ENCODE measurements around the gene NHS.

NHS gene

DNA sequence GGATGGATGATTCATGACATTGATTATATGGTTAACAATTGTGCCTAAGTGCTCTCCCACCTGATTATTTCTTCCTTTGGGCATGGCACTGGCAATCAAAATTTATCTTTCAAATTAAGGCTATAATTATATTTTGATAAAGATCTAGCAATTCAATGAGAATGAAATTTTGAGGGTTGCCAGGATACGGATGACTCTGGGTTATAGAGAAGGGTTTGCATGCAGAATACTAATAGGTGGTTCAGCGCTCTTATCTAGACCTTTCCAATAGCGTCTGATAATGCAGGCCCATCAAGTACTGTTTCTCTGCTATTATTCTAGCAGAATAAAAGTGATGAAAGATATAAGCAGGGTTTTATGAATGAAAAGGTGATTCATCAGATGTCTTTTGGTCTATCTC lies 287.4 kb downstream of the NHS start:
- FAIRE-seq (no peak), DNase-seq (ENCODE audit: low spot score) (no peak)

DNA sequence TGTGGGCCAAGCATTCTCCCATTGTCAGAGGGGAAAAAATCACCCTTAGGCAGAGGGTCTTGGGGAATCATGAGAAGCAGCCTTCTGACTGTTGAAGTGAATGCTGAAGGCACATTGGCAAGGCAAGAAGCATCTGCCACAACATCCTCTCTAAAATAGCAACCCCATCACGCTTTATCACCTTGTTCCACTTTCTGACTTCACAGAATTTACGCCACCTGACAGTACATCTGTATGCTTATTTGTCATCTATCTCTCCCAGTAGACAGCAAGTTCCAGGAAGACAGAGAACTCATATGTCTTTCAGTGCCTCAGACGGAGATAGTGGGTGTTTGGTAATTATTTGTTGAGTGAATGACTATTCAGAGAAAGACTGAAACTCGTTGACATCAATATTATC lies 293.9 kb downstream of the NHS start:
- no peak for FAIRE-seq
- no peak for DNase-seq (ENCODE audit: low spot score)

DNA sequence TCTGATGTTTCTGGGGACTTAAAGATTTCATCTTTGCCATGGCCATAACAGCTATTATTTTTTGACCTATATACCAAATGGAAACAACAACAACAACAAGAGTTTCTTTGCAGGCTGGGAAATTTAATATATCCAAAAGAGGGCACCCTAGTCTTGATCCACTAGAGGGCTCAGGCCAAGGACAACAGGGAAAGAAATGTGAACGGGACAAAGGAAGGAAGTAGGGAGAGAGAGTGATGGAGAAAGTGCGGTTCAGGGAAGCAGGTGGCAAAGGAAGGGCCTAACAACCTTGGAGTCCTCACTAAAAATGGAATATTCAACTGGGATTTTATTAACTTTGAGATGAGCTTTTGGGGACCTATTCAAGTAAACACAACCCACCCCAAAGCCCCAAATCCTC lies 294.5 kb downstream of the NHS start:
- FAIRE-seq (no peak), DNase-seq (ENCODE audit: low spot score) (no peak)

DNA sequence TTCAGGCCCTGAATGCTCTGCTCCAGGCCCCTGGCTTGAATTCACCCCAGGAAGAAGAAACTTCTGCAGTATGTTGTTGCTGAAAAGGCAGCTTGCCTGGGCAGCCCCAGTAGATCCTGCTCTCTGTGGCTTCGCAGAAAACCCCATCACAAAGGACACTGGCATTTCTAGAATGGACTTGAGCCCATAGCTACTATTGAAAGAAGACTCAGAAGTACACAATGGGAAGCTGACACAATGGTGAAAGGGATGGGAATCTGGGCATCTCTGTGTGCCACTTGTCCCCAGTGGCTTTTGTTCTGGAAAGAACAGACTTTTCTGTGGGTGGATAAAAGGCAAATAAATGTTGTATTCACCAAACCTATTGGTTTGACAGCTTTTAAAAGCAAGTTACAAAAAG lies 294.9 kb downstream of the NHS start:
- no peak for FAIRE-seq

DNA sequence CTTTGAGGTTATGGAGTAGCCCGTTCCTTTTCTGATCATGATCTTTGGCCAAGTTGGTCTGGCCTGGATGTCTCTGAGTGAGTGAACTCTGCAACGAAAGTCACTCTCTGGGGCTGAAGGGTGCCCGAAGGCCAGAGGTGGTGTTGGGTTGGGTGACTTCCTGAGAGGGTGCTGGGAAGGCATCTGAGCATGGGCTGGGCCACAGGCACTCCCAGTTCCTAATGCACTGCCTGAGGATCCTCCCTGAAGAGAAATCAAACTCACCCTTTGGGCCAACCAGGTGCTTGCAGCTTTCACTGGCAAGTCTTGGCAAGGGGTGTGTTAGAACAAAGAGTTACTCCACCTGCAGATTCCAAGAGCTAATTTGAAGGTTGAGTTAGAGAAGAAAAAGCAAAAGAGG lies 295.9 kb downstream of the NHS start:
- FAIRE-seq = no peak
- DNase-seq (ENCODE audit: low spot score) = no peak

More for the DNA sequence above, 294.9 kb downstream of the NHS start:
- no peak for DNase-seq (ENCODE audit: low spot score)

DNA sequence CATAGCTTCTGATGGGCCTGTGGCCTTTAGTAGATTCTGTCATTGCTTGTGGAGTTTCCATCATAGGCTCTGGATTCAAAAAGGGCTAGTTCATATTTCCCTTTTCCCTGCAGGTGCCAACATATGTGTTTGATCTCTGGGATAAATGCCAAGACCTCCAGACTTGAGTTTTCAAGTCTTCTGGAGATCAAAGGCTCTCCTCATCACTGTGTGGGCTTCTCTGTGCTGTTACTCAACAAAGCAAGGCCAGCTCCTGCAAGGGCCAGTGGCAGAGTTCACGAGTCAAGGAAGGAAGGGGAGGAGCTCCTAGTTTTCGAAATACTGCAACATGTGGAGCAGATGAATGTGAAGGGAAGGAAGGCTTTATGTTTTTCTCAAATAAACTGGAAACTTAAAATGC lies 299.6 kb downstream of the NHS start:
- DNase-seq (ENCODE audit: low spot score) (no peak), FAIRE-seq (no peak)

DNA sequence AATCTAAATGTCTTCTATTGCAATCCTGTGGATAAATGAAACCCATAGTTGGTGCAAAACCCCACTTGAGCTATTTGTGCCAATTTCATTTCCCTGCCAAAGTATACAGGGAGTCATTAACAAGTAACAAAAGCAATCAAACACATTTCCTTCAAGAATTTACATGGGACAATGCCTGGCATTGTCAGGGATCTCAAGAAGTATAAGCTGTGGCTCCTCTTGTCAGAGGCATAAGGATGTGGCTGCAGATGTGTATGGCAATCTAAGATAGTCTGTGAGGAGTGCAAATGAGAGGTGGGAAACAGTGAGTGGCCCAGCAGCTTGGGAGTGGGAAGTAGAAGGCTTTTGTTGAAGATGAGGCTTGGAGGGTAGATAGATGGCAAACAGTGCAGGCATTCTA lies 304.3 kb downstream of the NHS start:
- DNase-seq (ENCODE audit: low spot score) (no peak), FAIRE-seq (no peak)

DNA sequence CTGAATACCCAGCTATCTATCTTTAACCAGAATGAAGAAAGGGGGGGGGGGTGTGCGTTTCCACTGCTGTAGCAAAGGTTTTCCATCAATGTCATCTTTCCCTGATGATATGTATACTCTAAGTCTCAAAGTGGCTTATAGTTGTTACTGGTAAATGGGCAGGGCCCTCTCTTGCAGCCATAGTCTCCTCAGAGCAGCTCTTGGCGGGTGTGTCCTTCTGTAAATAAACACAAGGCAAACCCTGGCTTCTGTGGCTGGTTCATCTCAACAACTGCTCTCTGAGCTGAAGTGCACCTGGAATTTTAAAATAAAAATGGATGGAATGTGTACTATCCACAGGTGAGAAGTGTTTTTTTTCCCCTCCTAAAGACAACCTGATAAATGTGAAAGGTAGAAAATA lies 304.8 kb downstream of the NHS start:
- FAIRE-seq (no peak), DNase-seq (ENCODE audit: low spot score) (no peak)

DNA sequence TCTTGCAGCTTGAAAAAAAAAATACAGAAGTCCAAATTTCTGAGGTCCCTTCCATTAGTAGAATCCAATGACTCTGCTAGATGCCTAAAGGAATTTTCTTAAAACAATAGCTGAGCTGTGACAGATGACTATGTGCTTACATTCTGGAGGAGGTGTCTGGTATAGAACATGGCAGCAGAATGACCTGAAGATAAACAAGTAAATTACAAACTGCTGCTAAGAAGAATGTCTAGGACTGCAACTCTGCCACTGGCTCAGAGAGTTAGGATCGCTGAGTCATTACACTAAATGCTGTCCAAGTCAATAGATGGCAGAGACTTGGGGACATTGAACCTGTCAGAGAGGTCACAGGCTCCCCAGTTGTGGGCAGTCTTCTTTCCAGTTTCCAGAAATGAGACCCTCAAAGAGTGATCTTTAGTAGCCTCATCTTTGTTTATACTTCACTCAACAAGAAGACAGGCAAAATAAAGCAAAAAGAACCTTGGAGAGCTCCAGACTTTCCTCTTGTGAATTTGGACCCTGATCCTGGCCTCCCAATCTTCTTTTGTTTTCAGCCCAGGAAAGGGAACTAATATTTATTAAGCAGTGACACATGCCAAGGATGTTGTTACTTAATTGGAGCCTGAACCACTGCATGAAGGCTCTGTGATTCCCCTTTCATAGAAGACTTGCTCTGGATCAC lies 305.9 kb downstream of the NHS start:
- DNase-seq (ENCODE audit: low spot score) (no peak), FAIRE-seq (no peak)

DNA sequence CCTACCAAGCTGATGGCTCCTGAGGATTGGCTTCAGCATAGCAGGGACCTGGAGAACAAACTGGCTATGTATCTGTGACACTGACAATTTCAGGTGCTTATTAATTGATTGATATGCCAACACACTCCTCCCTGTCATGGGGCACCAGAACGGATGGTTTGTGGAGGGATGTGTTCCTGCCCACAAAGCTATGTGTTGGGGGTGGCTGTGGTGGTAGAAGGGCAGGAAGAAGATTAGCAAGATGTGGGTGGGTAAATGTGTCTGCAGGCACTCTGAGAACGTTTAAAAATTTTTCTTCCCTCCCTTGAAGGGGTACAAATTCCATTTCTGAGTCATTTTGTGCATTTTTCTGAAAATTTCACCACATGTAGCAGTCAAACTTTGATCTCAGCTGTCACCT lies 307.3 kb downstream of the NHS start:
- DNase-seq (ENCODE audit: low spot score) (no peak), FAIRE-seq (no peak)

DNA sequence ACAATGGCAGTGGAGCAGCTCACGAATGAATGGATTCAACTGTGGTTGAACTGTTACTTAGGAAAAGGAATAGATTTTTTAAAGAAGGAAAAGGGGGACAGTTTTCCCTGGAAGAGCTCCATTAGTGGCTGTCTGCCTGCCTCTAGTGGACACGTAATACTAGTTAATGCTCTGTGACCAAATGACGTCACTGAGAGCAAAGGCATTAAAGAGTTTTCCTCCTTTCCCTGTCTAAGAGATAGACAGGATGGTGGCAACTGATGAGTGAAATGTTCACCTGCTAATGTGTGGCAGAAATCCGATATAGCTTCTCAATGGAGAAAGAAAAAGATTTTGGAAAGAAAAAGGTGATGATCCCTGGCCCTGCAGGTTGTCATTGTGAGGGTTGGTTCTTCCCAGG lies 310.0 kb downstream of the NHS start:
- no peak for FAIRE-seq

DNA sequence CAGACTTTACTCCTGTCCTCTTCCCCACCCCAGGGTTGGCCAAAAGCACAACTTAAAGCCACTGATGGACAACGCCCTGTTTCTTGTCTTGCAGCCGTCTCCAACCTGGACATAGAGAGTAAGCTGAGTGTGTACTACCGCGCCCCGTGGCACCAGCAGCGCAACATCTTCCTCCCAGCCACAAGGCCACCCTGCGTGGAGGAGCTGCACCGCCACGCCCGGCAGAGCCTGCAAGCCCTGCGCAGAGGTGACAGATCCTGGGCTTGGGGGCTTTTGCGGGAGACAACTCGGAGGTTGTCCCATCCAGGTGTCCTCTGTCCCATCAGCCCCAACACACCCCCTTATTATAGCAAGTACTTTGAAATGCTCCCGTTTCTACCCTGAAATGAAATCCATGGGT lies 312.6 kb downstream of the NHS start:
- FAIRE-seq = no peak
- DNase-seq (ENCODE audit: low spot score) = no peak

More for the DNA sequence above, 310.0 kb downstream of the NHS start:
- DNase-seq (ENCODE audit: low spot score) = no peak

DNA sequence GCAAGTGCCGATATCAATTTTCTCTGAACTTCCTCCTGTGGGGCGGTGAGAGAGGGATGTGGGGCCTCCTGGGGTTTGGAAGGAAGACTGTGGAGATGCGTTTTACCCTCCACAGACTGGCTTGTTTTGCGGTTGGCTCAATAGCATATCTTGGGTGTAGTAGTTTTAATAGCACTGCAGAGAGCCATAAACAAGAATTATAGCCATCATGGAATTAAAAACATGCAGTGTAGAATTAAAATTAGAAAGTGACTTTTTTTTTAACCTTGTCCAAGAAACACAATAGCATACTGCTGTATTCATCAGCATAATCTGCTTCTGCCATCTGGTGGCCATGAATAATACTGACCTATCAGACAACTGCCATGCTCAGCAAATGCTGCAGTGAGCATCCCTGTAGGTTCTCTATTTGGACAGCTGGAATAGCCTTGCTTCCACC lies 315.0 kb downstream of the NHS start:
- FAIRE-seq = peak; percentile 30
- DNase-seq (ENCODE audit: low spot score) = peak; percentile 6

DNA sequence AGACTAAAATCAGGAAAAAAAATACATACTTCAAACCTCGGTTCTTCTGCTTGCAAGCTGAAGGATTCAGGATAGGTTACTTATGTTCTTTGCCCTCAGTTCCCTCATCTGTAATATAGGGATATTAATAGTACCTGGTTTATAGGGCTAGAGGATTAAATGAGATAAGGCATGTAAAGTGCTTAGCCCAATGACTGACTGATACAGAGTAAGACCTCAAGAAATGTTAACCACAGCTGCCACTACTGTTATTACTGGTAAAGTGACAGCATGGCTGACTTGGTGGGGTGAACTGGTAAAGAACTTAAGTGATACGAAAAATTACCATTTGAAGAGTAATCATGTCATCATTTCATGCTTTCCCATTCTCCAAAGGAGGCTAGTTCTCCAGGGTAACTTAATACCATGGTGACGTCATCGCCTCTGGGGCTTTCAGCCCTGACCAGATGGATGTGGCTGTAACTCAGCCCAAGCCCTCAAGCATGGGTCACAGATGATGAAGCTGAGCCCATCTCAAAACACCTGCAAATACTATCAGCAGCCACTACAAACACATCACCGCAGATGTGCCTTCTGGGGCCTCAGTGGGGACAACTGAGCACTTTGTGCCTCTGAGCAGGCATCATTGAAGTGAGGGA lies 317.8 kb downstream of the NHS start:
- FAIRE-seq (no peak), DNase-seq (ENCODE audit: low spot score) (peak; percentile 7)

DNA sequence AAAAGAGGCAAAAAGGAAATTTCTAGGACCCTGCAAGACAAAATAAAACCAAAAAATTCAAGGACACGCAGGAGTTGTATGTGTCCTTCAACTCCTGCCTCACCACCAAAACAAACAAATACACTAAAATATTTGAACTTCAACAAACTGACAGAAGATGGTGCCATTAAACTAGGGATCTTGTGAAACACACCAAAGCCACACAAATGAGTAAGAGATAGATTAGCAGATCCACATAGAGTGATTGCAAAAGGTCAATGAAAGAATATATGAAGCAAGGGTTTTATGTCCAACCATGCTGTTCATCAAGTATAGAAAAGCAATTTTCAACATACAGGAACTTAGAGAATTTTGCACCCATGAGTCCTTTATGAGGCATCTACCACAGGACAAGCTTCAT lies 322.2 kb downstream of the NHS start:
- FAIRE-seq (no peak), DNase-seq (ENCODE audit: low spot score) (no peak)

DNA sequence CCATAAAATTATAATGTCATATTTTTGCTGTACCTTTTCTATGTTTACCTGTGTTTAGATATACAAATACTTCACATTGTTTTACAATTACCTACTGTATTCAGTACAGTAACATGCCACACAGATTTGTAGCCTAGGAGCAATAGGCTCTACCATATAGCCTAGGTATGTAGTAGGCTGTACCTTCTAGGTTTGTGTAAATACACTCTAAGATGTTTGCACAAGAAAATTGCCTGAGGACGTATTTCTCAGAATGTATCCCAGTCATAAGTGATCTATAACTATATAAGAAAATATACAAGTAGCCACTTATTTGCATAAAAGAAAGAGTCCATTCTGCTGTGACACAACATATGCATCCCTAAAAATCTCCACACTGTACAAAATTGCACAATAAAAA lies 326.0 kb downstream of the NHS start:
- no peak for FAIRE-seq
- no peak for DNase-seq (ENCODE audit: low spot score)

DNA sequence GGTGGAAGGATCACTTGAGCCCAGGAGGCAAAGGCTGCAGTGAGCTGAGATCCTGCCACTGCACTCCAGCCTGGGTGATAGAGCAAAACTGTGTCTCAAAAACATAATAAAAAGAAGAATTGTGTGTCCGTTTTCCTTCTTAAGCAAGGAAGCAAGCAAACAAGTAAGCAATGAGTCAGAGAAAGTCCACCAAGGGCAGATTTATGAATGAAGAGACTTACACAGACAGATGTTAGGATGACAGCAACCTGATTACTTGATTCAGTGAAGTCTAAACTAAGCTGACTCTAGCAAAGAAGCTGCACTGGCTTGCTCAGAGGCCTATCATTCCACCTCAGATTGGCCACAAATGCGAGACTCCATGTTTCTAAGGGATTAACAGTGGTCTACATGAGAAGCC lies 328.2 kb downstream of the NHS start:
- no peak for FAIRE-seq

DNA sequence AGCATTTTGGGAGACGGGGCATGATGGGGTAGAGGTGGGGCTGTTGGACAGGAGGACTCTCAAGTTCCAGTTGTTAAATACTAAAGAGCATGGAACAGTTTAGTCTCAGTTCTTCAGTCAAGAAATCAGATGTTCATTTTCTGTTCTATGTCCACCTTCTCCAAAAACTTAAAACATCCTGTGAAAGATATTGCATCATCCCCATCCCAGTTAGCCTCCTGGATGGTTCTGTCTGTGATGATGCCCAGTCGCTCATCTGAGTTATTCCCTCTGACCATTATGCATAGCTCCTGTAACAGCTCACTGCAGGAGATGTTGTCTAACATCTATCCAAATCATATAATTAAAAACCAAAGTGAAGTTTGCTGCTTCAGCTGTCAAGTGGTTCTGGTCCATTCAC lies 330.2 kb downstream of the NHS start:
- DNase-seq (ENCODE audit: low spot score) (no peak), FAIRE-seq (no peak)

More for the DNA sequence above, 328.2 kb downstream of the NHS start:
- DNase-seq (ENCODE audit: low spot score) = no peak

DNA sequence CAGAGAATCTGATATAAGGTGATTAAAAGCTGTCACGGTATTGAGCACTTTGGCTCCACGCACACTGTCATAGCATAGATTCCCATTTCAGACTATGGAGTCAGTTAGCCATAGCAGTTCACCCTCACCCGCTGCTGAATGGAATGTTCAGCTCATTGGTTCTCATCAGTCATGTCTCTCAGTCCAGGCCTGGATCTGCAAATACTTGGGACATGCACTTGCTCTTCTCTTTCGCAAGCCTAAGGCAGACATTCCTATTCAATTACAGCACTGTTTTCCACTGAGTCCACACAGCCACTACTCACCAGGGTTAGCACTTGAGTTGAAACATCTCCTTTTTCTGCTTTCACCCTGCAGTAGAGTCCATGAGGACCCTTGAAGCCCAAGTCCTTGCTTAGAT lies 331.7 kb downstream of the NHS start:
- FAIRE-seq (no peak), DNase-seq (ENCODE audit: low spot score) (peak; percentile 38)

DNA sequence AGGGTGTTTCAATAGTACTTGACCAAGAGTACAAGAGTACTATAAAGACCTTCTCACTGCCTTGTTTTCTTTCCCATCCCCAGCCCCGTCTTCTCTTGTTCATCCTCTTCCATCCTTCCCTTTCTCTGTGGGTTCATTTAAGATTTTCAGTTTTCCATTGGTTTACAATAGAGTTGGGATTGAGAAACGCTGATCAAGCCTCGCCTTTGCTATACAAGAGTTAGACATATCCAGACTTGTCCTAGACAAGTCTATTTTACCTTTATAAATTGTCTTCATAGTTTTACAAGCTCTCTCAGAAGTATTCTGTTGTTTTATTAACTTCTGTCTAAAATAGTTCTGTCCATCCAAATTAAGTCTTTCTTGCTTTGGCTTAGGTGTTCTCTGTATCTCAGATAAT lies 332.7 kb downstream of the NHS start:
- FAIRE-seq = no peak
- DNase-seq (ENCODE audit: low spot score) = no peak

DNA sequence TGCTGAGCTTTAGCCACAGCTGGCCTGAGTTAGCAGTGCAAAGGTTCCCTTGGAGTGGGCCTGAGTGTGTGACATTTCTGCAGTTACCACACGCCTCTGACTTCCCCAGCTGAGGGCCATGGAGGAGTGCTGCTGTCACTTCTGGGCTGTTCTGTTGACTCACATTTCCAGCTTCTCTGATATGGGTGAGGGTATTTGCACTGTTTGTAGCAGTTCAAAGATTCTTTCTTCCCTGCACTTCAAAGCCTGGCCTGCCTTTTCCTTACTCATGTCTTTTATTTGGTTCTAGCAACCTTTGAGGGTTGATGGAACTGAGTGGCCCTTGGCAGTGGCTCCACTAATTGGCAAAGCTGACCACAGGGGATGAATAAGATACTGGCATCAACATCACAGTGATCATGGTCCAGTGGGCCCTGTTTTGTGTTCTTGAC lies 335.9 kb downstream of the NHS start:
- FAIRE-seq = no peak

DNA sequence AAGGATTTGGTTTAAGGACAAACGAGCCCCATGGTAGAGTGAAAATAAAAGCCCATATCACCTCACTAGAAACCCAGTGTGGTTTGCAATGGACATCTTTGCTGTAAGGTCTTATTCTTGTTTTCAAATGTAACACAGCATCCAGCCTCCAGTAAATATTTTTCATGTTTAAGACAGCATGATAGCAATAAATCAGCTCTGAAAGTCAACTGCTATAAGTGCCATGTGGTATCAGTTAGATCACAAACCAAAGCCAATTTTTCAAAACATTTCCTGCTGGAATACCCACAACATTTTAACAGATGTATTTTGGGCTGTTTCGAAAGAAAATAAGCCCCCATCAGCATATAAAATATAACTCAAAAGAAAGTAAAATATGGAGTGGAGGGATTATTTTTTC lies 338.3 kb downstream of the NHS start:
- DNase-seq (ENCODE audit: low spot score) (no peak), FAIRE-seq (no peak)

More for the DNA sequence above, 335.9 kb downstream of the NHS start:
- DNase-seq (ENCODE audit: low spot score) = no peak

DNA sequence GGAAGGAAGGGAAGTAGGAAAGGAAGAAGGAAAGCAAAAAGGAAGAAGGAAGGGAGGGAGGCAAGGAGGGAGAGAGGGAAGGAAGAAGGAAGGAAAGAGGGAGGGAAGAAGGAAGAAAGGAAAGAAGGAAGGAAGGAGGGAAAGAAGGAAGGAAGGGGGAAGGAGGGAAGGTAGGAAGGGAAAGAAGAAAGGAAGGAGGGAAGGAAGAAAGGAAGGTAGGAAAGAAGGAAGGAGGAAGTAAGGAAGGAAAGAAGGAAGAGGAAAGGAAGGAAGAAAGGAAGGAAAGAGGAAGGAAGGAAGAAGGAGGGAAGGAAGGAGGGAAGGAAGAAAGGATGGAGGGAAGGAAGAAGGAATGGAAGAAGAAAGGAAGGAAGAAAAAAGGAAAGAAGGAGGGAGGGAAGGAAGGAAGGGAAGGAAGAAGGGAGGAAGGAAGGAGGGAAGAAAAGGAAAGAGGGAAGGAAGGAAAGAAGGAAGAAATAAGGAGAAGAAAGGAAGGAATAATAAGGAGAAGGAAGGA lies 343.7 kb downstream of the NHS start:
- DNase-seq (ENCODE audit: low spot score) (no peak), FAIRE-seq (no peak)
